Neural progenitor cell (in vitro differentiated cells): Measurements from ENCODE around the gene ARAP3. TPM values are rescaled to one million over a fixed set of nuclear protein-coding genes. Genes with fewer than 3 reads are reported as not detected.
"Not testable (repeated sequence)": the region's sequence is repeated elsewhere in the genome, so short reads cannot be mapped to it uniquely, and the experiment has no call there.

ENCODE experiments used
- DNase-seq: peaks from one replicate; pipeline ENCODE4 v3.0.0-alpha.2; 2016; ENCODE audit warnings: low spot score
- H2AFZ ChIP-seq: fragments of 200-600 bp; sonication (generic); replicated peaks from 2 replicates; pipeline ENCODE4 v1.6.1; 2016; ENCODE audit warnings: antibody characterized with exemption
- H3F3A ChIP-seq: fragments of 200-600 bp; sonication (generic); 2 replicates; pipeline ENCODE4 v1.6.1; 2016; ENCODE audit warnings: antibody characterized with exemption, low read depth
- H3K27ac ChIP-seq: fragments of 200-600 bp; sonication (generic); 2 replicates; pipeline ENCODE4 v1.5.1; 2016; ENCODE audit warnings: mild to moderate bottlenecking
- H3K27me3 ChIP-seq: fragments of 200-600 bp; sonication (generic); 2 replicates; pipeline ENCODE4 v1.6.1; 2016; ENCODE audit warnings: mild to moderate bottlenecking, moderate library complexity
- H3K36me3 ChIP-seq: fragments of 200-600 bp; sonication (generic); 2 replicates; pipeline ENCODE4 v1.5.1; 2016
- H3K4me1 ChIP-seq: fragments of 200-600 bp; sonication (generic); 2 replicates; pipeline ENCODE4 v1.6.1; 2016; ENCODE audit warnings: mixed run types
- H3K4me2 ChIP-seq: fragments of 200-600 bp; sonication (generic); 2 replicates; pipeline ENCODE4 v1.6.1; 2016
- H3K4me3 ChIP-seq: fragments of 200-600 bp; sonication (generic); 2 replicates; pipeline ENCODE4 v1.5.1; 2016
- H3K79me2 ChIP-seq: fragments of 200-600 bp; sonication (generic); 2 replicates; pipeline ENCODE4 v1.6.1; 2016; ENCODE audit warnings: low read depth
- H3K9ac ChIP-seq: fragments of 200-600 bp; sonication (generic); 2 replicates; pipeline ENCODE4 v1.6.1; 2016
- H3K9me3 ChIP-seq: fragments of 200-600 bp; sonication (generic); 2 replicates; pipeline ENCODE4 v1.5.1; 2016; ENCODE audit warnings: low read depth
- H4K20me1 ChIP-seq: fragments of 200-600 bp; sonication (generic); 2 replicates; pipeline ENCODE4 v1.6.1; 2016; ENCODE audit warnings: low read depth
- H3K27ac Mint-ChIP-seq: 3 replicates; pipeline ENCODE4 v1.8.0; 2021; ENCODE audit warnings: mixed read lengths
- H3K27me3 Mint-ChIP-seq: 2 replicates; pipeline ENCODE4 v1.8.0; 2022; ENCODE audit warnings: low read depth, mild to moderate bottlenecking, inconsistent platforms, moderate library complexity, mixed read lengths; ENCODE audit not compliant: insufficient read depth
- H3K36me3 Mint-ChIP-seq: 3 replicates; pipeline ENCODE4 v1.8.0; 2021; ENCODE audit warnings: mixed read lengths
- H3K4me1 Mint-ChIP-seq: 3 replicates; pipeline ENCODE4 v1.8.0; 2021; ENCODE audit warnings: mixed read lengths
- H3K4me3 Mint-ChIP-seq: 3 replicates; pipeline ENCODE4 v1.8.0; 2021; ENCODE audit warnings: mild to moderate bottlenecking, moderate library complexity, mixed read lengths
- H3K9me3 Mint-ChIP-seq: 3 replicates; pipeline ENCODE4 v1.8.0; 2020; ENCODE audit warnings: mixed read lengths
- EZH2 ChIP-seq: fragments of 200-600 bp; sonication (generic); IDR thresholded peaks from 2 replicates; pipeline ENCODE4 v1.6.1; 2017; ENCODE audit warnings: antibody characterized with exemption, mild to moderate bottlenecking, moderate library complexity
- EZH2phosphoT487 ChIP-seq: fragments of 200-600 bp; sonication (generic); IDR thresholded peaks from 2 replicates; pipeline ENCODE4 v1.6.1; 2017; ENCODE audit warnings: antibody characterized with exemption
- total RNA-seq: library from RNA; depleted of rRNA; stranded (reverse); fragments of >200 nt; gene quantifications from 2 replicates; pipeline ENCODE4 v1.2.3, GENCODE V29; 2015; ENCODE audit warnings: low replicate concordance
- TF ChIP-seq, protein P1 (sequence below): fragments of 200-600 bp; sonication (generic); IDR thresholded peaks from 2 replicates; pipeline ENCODE4 v1.5.1; 2017; ENCODE audit warnings: antibody characterized with exemption, mild to moderate bottlenecking

The ARAP3 gene
- total RNA-seq, 1 donor from 2014 or later = 7.6 TPM

DNA sequence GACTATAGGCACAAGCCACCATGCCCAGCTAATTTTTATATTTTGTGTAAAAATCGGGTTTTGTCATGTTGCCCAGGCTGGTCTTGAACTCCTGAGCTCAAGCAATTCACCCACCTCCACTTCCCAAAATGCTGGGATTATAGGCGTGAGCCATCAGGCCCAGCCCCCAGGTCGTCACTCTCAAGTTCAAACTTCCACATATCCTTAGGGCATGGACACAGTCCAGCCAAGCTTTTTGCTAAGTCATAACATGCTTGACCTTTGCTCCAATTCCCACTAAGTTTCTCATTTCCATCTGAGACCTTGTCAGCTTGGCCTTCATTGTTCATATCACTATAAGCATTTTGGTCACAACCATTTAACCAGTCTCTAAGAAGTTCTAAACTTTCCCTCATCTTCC is 43.9 kb upstream of the ARAP3 start:
- Histone ChIP-seq H3K4me2 (no peak overlapping the region), H2AFZ (no peak overlapping the region), H4K20me1 (no peaks in the 10 kb centered on the region), H3K4me3 (no peak overlapping the region), H3K27me3 (no peaks in the 10 kb centered on the region), H3K9ac (no peak overlapping the region), H3K79me2 (no peaks in the 10 kb centered on the region), H3K36me3 (no peaks in the 10 kb centered on the region), H3K4me1 (peaks cover 12% of the 10 kb centered on the region), H3K27ac (no peak overlapping the region), H3K9me3 (no peaks in the 10 kb centered on the region), H3F3A (peaks cover 9% of the 10 kb centered on the region)
- H3K36me3 Mint-ChIP-seq = no peaks in the 10 kb centered on the region
- peaks cover 3% of the 10 kb centered on the region for H3K9me3 Mint-ChIP-seq
- H3K4me3 Mint-ChIP-seq = no peak overlapping the region
- no peak overlapping the region for H3K27ac Mint-ChIP-seq
- H3K4me1 Mint-ChIP-seq = peaks cover 37% of the 10 kb centered on the region
- no peaks in the 10 kb centered on the region for H3K27me3 Mint-ChIP-seq
- no peak for TF ChIP-seq EZH2
- TF ChIP-seq, protein P1, sequence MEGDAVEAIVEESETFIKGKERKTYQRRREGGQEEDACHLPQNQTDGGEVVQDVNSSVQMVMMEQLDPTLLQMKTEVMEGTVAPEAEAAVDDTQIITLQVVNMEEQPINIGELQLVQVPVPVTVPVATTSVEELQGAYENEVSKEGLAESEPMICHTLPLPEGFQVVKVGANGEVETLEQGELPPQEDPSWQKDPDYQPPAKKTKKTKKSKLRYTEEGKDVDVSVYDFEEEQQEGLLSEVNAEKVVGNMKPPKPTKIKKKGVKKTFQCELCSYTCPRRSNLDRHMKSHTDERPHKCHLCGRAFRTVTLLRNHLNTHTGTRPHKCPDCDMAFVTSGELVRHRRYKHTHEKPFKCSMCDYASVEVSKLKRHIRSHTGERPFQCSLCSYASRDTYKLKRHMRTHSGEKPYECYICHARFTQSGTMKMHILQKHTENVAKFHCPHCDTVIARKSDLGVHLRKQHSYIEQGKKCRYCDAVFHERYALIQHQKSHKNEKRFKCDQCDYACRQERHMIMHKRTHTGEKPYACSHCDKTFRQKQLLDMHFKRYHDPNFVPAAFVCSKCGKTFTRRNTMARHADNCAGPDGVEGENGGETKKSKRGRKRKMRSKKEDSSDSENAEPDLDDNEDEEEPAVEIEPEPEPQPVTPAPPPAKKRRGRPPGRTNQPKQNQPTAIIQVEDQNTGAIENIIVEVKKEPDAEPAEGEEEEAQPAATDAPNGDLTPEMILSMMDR = no peak
- no peak for TF ChIP-seq EZH2phosphoT487
- DNase-seq = no peak

DNA sequence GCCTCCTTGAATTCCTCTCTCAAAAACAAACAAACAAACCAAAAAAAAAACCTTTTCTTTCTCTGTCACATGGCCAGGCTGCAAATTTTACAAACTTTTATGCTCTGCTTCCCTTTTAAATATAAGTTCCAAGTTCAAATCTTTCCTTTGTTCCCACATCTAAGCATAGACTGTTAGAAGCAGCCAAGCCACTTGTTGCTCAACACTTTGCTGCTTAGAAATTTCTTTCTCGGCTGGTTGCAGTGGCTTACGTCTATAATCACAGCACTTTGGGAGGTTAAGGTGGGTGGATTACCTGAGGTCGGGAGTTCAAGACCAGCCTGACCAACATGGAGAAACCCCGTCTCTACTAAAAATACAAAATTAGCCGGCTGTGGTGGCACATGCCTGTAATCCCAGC is 43.1 kb upstream of the ARAP3 start:
- not testable (repeated sequence) for H3K36me3 Mint-ChIP-seq, H3K27ac ChIP-seq, H2AFZ ChIP-seq, H3K79me2 ChIP-seq, H3K27me3 Mint-ChIP-seq, H3K9me3 Mint-ChIP-seq, H3K9me3 ChIP-seq, H3K4me3 Mint-ChIP-seq, H3K36me3 ChIP-seq, H3K27me3 ChIP-seq, H4K20me1 ChIP-seq, DNase-seq, H3K4me2 ChIP-seq, H3K27ac Mint-ChIP-seq, H3K9ac ChIP-seq, H3F3A ChIP-seq, H3K4me3 ChIP-seq
- peaks cover 29% of the 10 kb centered on the region for H3K4me1 Mint-ChIP-seq
- peaks cover 12% of the 10 kb centered on the region for H3K4me1 ChIP-seq

DNA sequence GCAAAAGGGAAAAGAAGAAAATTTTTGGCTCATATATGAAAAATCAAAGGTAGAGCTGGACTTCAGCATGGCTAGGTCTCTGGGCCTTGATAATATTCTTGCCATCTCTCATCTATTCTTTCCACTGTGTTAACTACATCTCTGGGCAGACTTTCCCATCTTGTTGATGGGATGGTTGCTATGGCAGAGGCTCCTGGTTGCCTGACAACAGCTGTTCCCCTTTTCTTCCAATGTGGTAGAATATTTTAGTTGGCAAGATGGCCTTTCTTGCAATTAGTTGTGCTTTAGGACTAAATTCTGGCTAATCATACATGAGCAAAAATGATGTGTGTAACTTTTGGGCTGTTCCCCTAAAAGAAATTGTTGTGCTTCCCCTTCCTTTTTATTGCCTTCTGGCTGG is 40.2 kb upstream of the ARAP3 start:
- no peak overlapping the region for H3K4me3 ChIP-seq
- H3K27me3 ChIP-seq = no peaks in the 10 kb centered on the region
- H3F3A ChIP-seq = peaks cover 7% of the 10 kb centered on the region
- H2AFZ ChIP-seq = no peak overlapping the region
- H3K79me2 ChIP-seq = no peaks in the 10 kb centered on the region
- H3K27me3 Mint-ChIP-seq = no peaks in the 10 kb centered on the region
- no peaks in the 10 kb centered on the region for H3K9me3 ChIP-seq
- H3K36me3 Mint-ChIP-seq = no peaks in the 10 kb centered on the region
- no peak overlapping the region for H3K4me2 ChIP-seq
- no peak overlapping the region for H3K9ac ChIP-seq
- H3K4me3 Mint-ChIP-seq = no peak overlapping the region
- no peak for DNase-seq
- no peaks in the 10 kb centered on the region for H4K20me1 ChIP-seq
- TF ChIP-seq EZH2phosphoT487 (no peak), EZH2 (no peak)
- TF ChIP-seq, protein P1 = no peak
- H3K36me3 ChIP-seq = no peaks in the 10 kb centered on the region
- H3K9me3 Mint-ChIP-seq = peaks cover 3% of the 10 kb centered on the region
- H3K27ac Mint-ChIP-seq = no peak overlapping the region
- no peak overlapping the region for H3K27ac ChIP-seq
- H3K4me1 ChIP-seq = peaks cover 10% of the 10 kb centered on the region
- H3K4me1 Mint-ChIP-seq = peaks cover 30% of the 10 kb centered on the region

DNA sequence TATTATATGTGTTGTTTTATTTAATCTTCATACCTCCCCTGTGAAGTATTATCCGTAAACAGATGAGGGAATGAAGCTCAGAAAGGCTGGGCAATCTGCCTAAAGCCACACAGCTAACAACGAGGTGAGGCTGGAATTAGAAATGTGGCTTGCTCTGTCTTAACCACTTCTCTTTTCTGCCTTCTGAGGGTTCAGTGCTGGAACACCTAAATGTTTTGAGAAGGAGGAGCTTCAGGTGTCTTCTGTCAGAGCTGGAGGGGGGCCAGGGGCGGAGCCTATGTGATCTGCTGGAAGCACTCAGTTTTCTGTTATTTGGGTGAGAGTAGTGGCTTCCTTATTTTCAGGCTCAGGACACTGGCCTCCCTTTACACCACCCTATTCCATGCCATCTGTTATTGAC is 35.0 kb upstream of the ARAP3 start:
- H3K27ac Mint-ChIP-seq = no peak overlapping the region
- H3K9ac ChIP-seq = no peak overlapping the region
- H3K4me2 ChIP-seq = no peak overlapping the region
- H3K36me3 Mint-ChIP-seq = no peaks in the 10 kb centered on the region
- H3K27me3 Mint-ChIP-seq = peaks cover 9% of the 10 kb centered on the region
- peaks cover 12% of the 10 kb centered on the region for H3F3A ChIP-seq
- no peak overlapping the region for H2AFZ ChIP-seq
- no peaks in the 10 kb centered on the region for H3K79me2 ChIP-seq
- no peak overlapping the region for H3K27ac ChIP-seq
- H3K4me3 ChIP-seq = no peak overlapping the region
- no peak for DNase-seq
- H3K9me3 ChIP-seq = no peaks in the 10 kb centered on the region
- no peak overlapping the region for H3K4me3 Mint-ChIP-seq
- no peaks in the 10 kb centered on the region for H3K27me3 ChIP-seq
- peaks cover 24% of the 10 kb centered on the region for H3K4me1 Mint-ChIP-seq
- no peaks in the 10 kb centered on the region for H3K9me3 Mint-ChIP-seq
- no peaks in the 10 kb centered on the region for H4K20me1 ChIP-seq
- H3K36me3 ChIP-seq = no peaks in the 10 kb centered on the region
- peaks cover 21% of the 10 kb centered on the region for H3K4me1 ChIP-seq
- TF ChIP-seq, protein P1 = no peak
- TF ChIP-seq EZH2 = no peak
- TF ChIP-seq EZH2phosphoT487 = no peak
